ENCODE measurements around the gene OR2B2.

- TF ChIP-seq CTCF (IDR thresholded peaks at IDR 0.05; ENCODE audit: low read length) (peak; percentile 36), EZH2 (IDR thresholded peaks at IDR 0.05; ENCODE audit: borderline replicate concordance, low read length) (no peak)
Measured at GRCh38 chr6:27871924-27872638, 40.1 kb downstream of the OR2B2 start.
